Measurements from ENCODE around the gene DPP6.

Gene DPP6

GRCh38 chr7:154338701-154339506 lies 286.7 kb downstream of the DPP6 start:
- DNase-seq (ENCODE audit: low spot score), result no peak

- no peak for DNase-seq (ENCODE audit: low spot score)
Observed at GRCh38 chr7:154342971-154343633, 290.9 kb downstream of the DPP6 start.

GRCh38 chr7:154343778-154344412 lies 291.7 kb downstream of the DPP6 start:
- no peak for DNase-seq (ENCODE audit: low spot score)

- no peak for DNase-seq (ENCODE audit: low spot score)
Observed at GRCh38 chr7:154345093-154345492, 292.9 kb downstream of the DPP6 start.

GRCh38 chr7:154347700-154348266 lies 295.6 kb downstream of the DPP6 start:
- DNase-seq (ENCODE audit: low spot score), result no peak

GRCh38 chr7:154350892-154351291 lies 298.7 kb downstream of the DPP6 start:
- DNase-seq (ENCODE audit: low spot score), result no peak

GRCh38 chr7:154353355-154353767 lies 301.2 kb downstream of the DPP6 start:
- DNase-seq (ENCODE audit: low spot score), result no peak

- no peak for DNase-seq (ENCODE audit: low spot score)
Observed at GRCh38 chr7:154364170-154364569, 312.0 kb downstream of the DPP6 start.

GRCh38 chr7:154371424-154371823 lies 319.2 kb downstream of the DPP6 start:
- no peak for DNase-seq (ENCODE audit: low spot score)

GRCh38 chr7:154372011-154372601 lies 319.9 kb downstream of the DPP6 start:
- DNase-seq (ENCODE audit: low spot score), result no peak

- no peak for DNase-seq (ENCODE audit: low spot score)
Observed at GRCh38 chr7:154373956-154374355, 321.8 kb downstream of the DPP6 start.

GRCh38 chr7:154375956-154376355 lies 323.8 kb downstream of the DPP6 start:
- DNase-seq (ENCODE audit: low spot score), result no peak

GRCh38 chr7:154380771-154381170 lies 328.6 kb downstream of the DPP6 start:
- DNase-seq (ENCODE audit: low spot score), result no peak

GRCh38 chr7:154383045-154383444 lies 330.8 kb downstream of the DPP6 start:
- DNase-seq (ENCODE audit: low spot score), result no peak

GRCh38 chr7:154385214-154385613 lies 333.0 kb downstream of the DPP6 start:
- no peak for DNase-seq (ENCODE audit: low spot score)

- no peak for DNase-seq (ENCODE audit: low spot score)
Observed at GRCh38 chr7:154387252-154387651, 335.1 kb downstream of the DPP6 start.

- DNase-seq (ENCODE audit: low spot score), result no peak
Observed at GRCh38 chr7:154388412-154388811, 336.2 kb downstream of the DPP6 start.

- no peak for DNase-seq (ENCODE audit: low spot score)
Observed at GRCh38 chr7:154388999-154389398, 336.8 kb downstream of the DPP6 start.

GRCh38 chr7:154390961-154391360 lies 338.8 kb downstream of the DPP6 start:
- no peak for DNase-seq (ENCODE audit: low spot score)

- DNase-seq (ENCODE audit: low spot score), result no peak
Observed at GRCh38 chr7:154394804-154395203, 342.6 kb downstream of the DPP6 start.

GRCh38 chr7:154406312-154406711 lies 354.1 kb downstream of the DPP6 start:
- no peak for DNase-seq (ENCODE audit: low spot score)

GRCh38 chr7:154409703-154410311 lies 357.6 kb downstream of the DPP6 start:
- DNase-seq (ENCODE audit: low spot score), result peak; percentile 44
